IMR-90 (cell line): ENCODE results near the gene ADAMTS19. TPM values are rescaled to one million over a fixed set of nuclear protein-coding genes. Genes with fewer than 3 reads are reported as not detected.

ENCODE experiments used
- ATAC-seq: fragments of 200-7000 bp; cut with Tn5 transposase; 2 replicates; pipeline ENCODE4 v1.9.1; 2020; ENCODE audit warnings: low read depth, mild to moderate bottlenecking, moderate library complexity
- BruUV-seq: library from RNA; stranded (reverse); fragments of 400-500 nt; replicated peaks from 2 replicates; lab custom pipeline; 2021; lab: Mats Ljungman, UMichigan
- CTCF ChIA-PET: fragments of 300-600 bp; formaldehyde crosslinking; extraction: SDS; loops from one replicate; lab custom pipeline; 2021; ENCODE audit warnings: antibody characterized with exemption; lab: Yijun Ruan, JAX
- POLR2A ChIA-PET: fragments of 300-600 bp; sonication (Branson Sonifier 250); formaldehyde crosslinking; loops from one replicate; lab custom pipeline; 2022; ENCODE audit warnings: antibody characterized with exemption; ENCODE audit not compliant: unreplicated experiment; lab: Charles Lee
- DNase-seq: peaks from one replicate; pipeline ENCODE4 v3.0.0; 2013
- H2AFZ ChIP-seq: replicated peaks from 2 replicates; pipeline ENCODE3; 2013; ENCODE audit warnings: low read length, mild to moderate bottlenecking; ENCODE audit not compliant: poor library complexity
- H2AK5ac ChIP-seq: 2 replicates; pipeline ENCODE4 v1.6.1; 2013; ENCODE audit warnings: low read depth, low read length, inconsistent platforms
- H2AK9ac ChIP-seq: replicated peaks from 2 replicates; pipeline ENCODE3; 2013; ENCODE audit warnings: mild to moderate bottlenecking, low read depth, low read length, moderate library complexity; ENCODE audit not compliant: poor library complexity
- H2BK120ac ChIP-seq: 2 replicates; pipeline ENCODE4 v1.6.1; 2013; ENCODE audit warnings: low read depth, low read length, inconsistent platforms
- H2BK15ac ChIP-seq: 3 replicates; pipeline ENCODE4 v1.6.1; 2013; ENCODE audit warnings: low read depth, low read length, inconsistent platforms
- H2BK20ac ChIP-seq: 2 replicates; pipeline ENCODE4 v1.6.1; 2013; ENCODE audit warnings: low read depth, mild to moderate bottlenecking, inconsistent platforms, low read length, moderate library complexity
- H2BK5ac ChIP-seq: 2 replicates; pipeline ENCODE4 v1.6.1; 2013; ENCODE audit warnings: mild to moderate bottlenecking, low read depth, low read length, inconsistent platforms; ENCODE audit not compliant: poor library complexity, severe bottlenecking
- H3K14ac ChIP-seq: replicated peaks from 2 replicates; pipeline ENCODE4 v1.6.1; 2013; ENCODE audit warnings: low read depth, low read length, inconsistent platforms
- H3K18ac ChIP-seq: 2 replicates; pipeline ENCODE4 v1.6.1; 2013; ENCODE audit warnings: low read depth, low read length, control low read depth
- H3K23ac ChIP-seq: 2 replicates; pipeline ENCODE4 v1.6.1; 2013; ENCODE audit warnings: low read depth, low read length, inconsistent platforms
- H3K27ac ChIP-seq: 2 replicates; pipeline ENCODE4 v1.5.1; 2013; ENCODE audit warnings: mild to moderate bottlenecking, control low read depth, low read length; ENCODE audit not compliant: insufficient read depth
- H3K27me3 ChIP-seq: 2 replicates; pipeline ENCODE4 v1.6.1; 2013; ENCODE audit warnings: low read length; ENCODE audit not compliant: control insufficient read depth, insufficient read depth
- H3K36me3 ChIP-seq: 2 replicates; pipeline ENCODE4 v1.6.1; 2013; ENCODE audit warnings: low read length, mixed read lengths; ENCODE audit not compliant: control insufficient read depth, insufficient read depth
- H3K4ac ChIP-seq: 2 replicates; pipeline ENCODE4 v1.6.1; 2013; ENCODE audit warnings: low read depth, low read length, inconsistent platforms
- H3K4me1 ChIP-seq: 2 replicates; pipeline ENCODE4 v1.6.1; 2013; ENCODE audit warnings: low read length, mixed read lengths; ENCODE audit not compliant: control insufficient read depth, insufficient read depth
- H3K4me2 ChIP-seq: 2 replicates; pipeline ENCODE4 v1.6.1; 2013; ENCODE audit warnings: low read depth, mild to moderate bottlenecking, control low read depth, low read length, moderate library complexity
- H3K4me3 ChIP-seq: 2 replicates; pipeline ENCODE4 v1.5.1; 2013; ENCODE audit warnings: low read depth, mild to moderate bottlenecking, control low read depth, low read length, moderate library complexity; ENCODE audit not compliant: insufficient read depth
- H3K56ac ChIP-seq: 2 replicates; pipeline ENCODE4 v1.6.1; 2013; ENCODE audit warnings: low read length, inconsistent platforms; ENCODE audit not compliant: insufficient read depth; ENCODE audit errors: extremely low read depth
- H3K79me1 ChIP-seq, 2 experiments: 2 replicates each; pipeline ENCODE4 v1.6.1; 2013; ENCODE audit warnings: low read length in 2 of 2, inconsistent platforms in 1 of 2, low read depth in 1 of 2
- H3K9ac ChIP-seq: 2 replicates; pipeline ENCODE4 v1.6.1; 2013; ENCODE audit warnings: low read depth, low read length, control low read depth
- H3K9me1 ChIP-seq: 2 replicates; pipeline ENCODE4 v1.6.1; 2013; ENCODE audit warnings: low read length, inconsistent platforms; ENCODE audit not compliant: insufficient read depth
- H3K9me3 ChIP-seq: 2 replicates; pipeline ENCODE4 v1.6.1; 2013; ENCODE audit warnings: low read length; ENCODE audit not compliant: control insufficient read depth, insufficient read depth
- H4K20me1 ChIP-seq: 2 replicates; pipeline ENCODE4 v1.6.1; 2013; ENCODE audit warnings: low read length, inconsistent platforms; ENCODE audit not compliant: insufficient read depth
- H4K5ac ChIP-seq: 2 replicates; pipeline ENCODE4 v1.6.1; 2013; ENCODE audit warnings: mild to moderate bottlenecking, low read depth, low read length, control low read depth
- H4K8ac ChIP-seq, 2 experiments: 2 replicates each; pipeline ENCODE4 v1.6.1; 2013; ENCODE audit warnings: low read depth in 2 of 2, low read length in 2 of 2, control low read depth in 1 of 2, inconsistent platforms in 1 of 2
- H4K91ac ChIP-seq: 2 replicates; pipeline ENCODE4 v1.6.1; 2013; ENCODE audit warnings: low read depth, low read length, inconsistent platforms; ENCODE audit not compliant: insufficient read depth
- CEBPB ChIP-seq: IDR thresholded peaks from 2 replicates; pipeline ENCODE4 v1.6.1; 2012; ENCODE audit warnings: low read depth, low read length, improper control_type of control experiment
- CTCF ChIP-seq: conservative IDR thresholded peaks from 2 replicates; pipeline ENCODE4 v1.5.1; 2012; ENCODE audit warnings: mild to moderate bottlenecking, low read depth, low read length, improper control_type of control experiment
- FOS ChIP-seq: fragments of 150-350 bp; IDR thresholded peaks from 2 replicates; pipeline ENCODE4 v1.6.1; 2016; ENCODE audit warnings: low read depth, low read length
- MAFK ChIP-seq: IDR thresholded peaks from 2 replicates; pipeline ENCODE4 v1.6.1; 2012; ENCODE audit warnings: low read depth, low read length, improper control_type of control experiment
- MAZ ChIP-seq: IDR thresholded peaks from 2 replicates; pipeline ENCODE4 v1.6.1; 2012; ENCODE audit warnings: low read depth, mild to moderate bottlenecking, low read length, improper control_type of control experiment, moderate library complexity, borderline replicate concordance
- MXI1 ChIP-seq: IDR thresholded peaks from 2 replicates; pipeline ENCODE4 v1.6.1; 2012; ENCODE audit warnings: low read depth, mild to moderate bottlenecking, low read length, moderate library complexity, borderline replicate concordance
- NFE2L2 ChIP-seq: fragments of 150-350 bp; IDR thresholded peaks from 2 replicates; pipeline ENCODE4 v1.6.1; 2016; ENCODE audit warnings: low read depth, mild to moderate bottlenecking, low read length
- POLR2A ChIP-seq: IDR thresholded peaks from 2 replicates; pipeline ENCODE4 v1.6.1; 2012; ENCODE audit warnings: mild to moderate bottlenecking, low read depth, low read length
- RCOR1 ChIP-seq: IDR thresholded peaks from 2 replicates; pipeline ENCODE4 v1.6.1; 2012; ENCODE audit warnings: mild to moderate bottlenecking, low read length, improper control_type of control experiment; ENCODE audit not compliant: insufficient replicate concordance
- RFX5 ChIP-seq: IDR thresholded peaks from 2 replicates; pipeline ENCODE4 v1.8.0; 2012; ENCODE audit warnings: low read depth, mild to moderate bottlenecking, low read length, moderate library complexity
- USF2 ChIP-seq: fragments of 150-350 bp; IDR thresholded peaks from 2 replicates; pipeline ENCODE4 v1.6.1; 2017; ENCODE audit warnings: mild to moderate bottlenecking, antibody characterized with exemption, low read length, low read depth
- WGBS, 2 experiments: methylation state at CpG; one replicate each; pipeline versions ENCODE4 v1.1.5 to v1.1.7; 2013; ENCODE audit warnings: missing lambda C conversion rate in 2 of 2; ENCODE audit not compliant: insufficient read length in 1 of 2; ENCODE audit errors: extremely low coverage in 2 of 2; 5-methylcytosine and 5-hydroxymethylcytosine counted together
- dilution Hi-C: fragments of 300-500 bp; cut with HindIII; formaldehyde crosslinking; loops from one replicate; pipeline ENCODE4 v1.14.3; 2018; ENCODE audit warnings: low sequenced_read_pairs; ENCODE audit not compliant: unreplicated experiment
- in situ Hi-C: fragments of 300-500 bp; cut with MboI; formaldehyde crosslinking; loops from 3 replicates; pipeline ENCODE4 v1.14.3; 2019; ENCODE audit warnings: low sequenced_read_pairs, inconsistent platforms, mixed read lengths
- intact Hi-C: fragments of 100-400 bp; cut with micrococcal nuclease; formaldehyde crosslinking; loops from 2 replicates; pipeline ENCODE4 v1.10.0; 2022
- polyA plus RNA-seq, 3 experiments: library from polyadenylated mRNA; depleted of rRNA; stranded (reverse); fragments of >200 nt; gene quantifications; 2 replicates each; pipeline ENCODE4 v1.2.3, GENCODE V29; 2012; ENCODE audit warnings: low replicate concordance in 1 of 3
- total RNA-seq: library from RNA; depleted of rRNA; stranded (reverse); fragments of >200 nt; gene quantifications from 2 replicates; pipeline ENCODE4 v1.2.3, GENCODE V29; 2012

The ADAMTS19 gene
- total and polyA plus RNA-seq, 2 of the 4 experiments (the other 2 are of a cell fraction): under 0.01 to 0.17 TPM

- H3K4ac ChIP-seq: no peak overlapping the region
- intact Hi-C loops: no loop called here
- H2BK5ac ChIP-seq: no peak overlapping the region
- H3K14ac ChIP-seq: no peak overlapping the region
- ATAC-seq: no peak
- no peak overlapping the region for H3K4me2 ChIP-seq
- no peaks in the 10 kb centered on the region for H3K79me1 ChIP-seq
- no peak overlapping the region for H3K18ac ChIP-seq
- DNase-seq: no peak
- H3K23ac ChIP-seq: no peak overlapping the region
- H4K20me1 ChIP-seq: no peaks in the 10 kb centered on the region
- no peak overlapping the region for H4K5ac ChIP-seq
- H4K8ac ChIP-seq: no peak overlapping the region
- ChIA-PET POLR2A (no interaction called here), CTCF (no interaction called here)
- H3K9me3 ChIP-seq: no peaks in the 10 kb centered on the region
- no peaks in the 10 kb centered on the region for H3K36me3 ChIP-seq
- no peak overlapping the region for H2AFZ ChIP-seq
- no CpG with 5 or more reads among the region's 2 CpGs for whole genome bisulfite sequencing, 2 experiments
- TF ChIP-seq RCOR1 (no peak), MAFK (no peak), MXI1 (no peak), USF2 (no peak), CEBPB (no peak), POLR2A (no peak), RFX5 (no peak), MAZ (no peak), FOS (no peak), CTCF (no peak), NFE2L2 (no peak)
- in situ Hi-C loops: no loop called here
- H3K27ac ChIP-seq: no peak overlapping the region
- no TSS peak for BruUV-seq
- no peak overlapping the region for H4K91ac ChIP-seq
- no peak overlapping the region for H3K56ac ChIP-seq
- no peak overlapping the region for H3K9ac ChIP-seq
- H2BK120ac ChIP-seq: no peak overlapping the region
- no peaks in the 10 kb centered on the region for H3K27me3 ChIP-seq
- no peak overlapping the region for H2AK9ac ChIP-seq
- no peak overlapping the region for H2AK5ac ChIP-seq
- no peaks in the 10 kb centered on the region for H3K9me1 ChIP-seq
- no peak overlapping the region for H2BK15ac ChIP-seq
- H2BK20ac ChIP-seq: no peak overlapping the region
- no peaks in the 10 kb centered on the region for H3K4me1 ChIP-seq
- H3K4me3 ChIP-seq: no peak overlapping the region
- dilution Hi-C loops: no loop called here
Observed at GRCh38 chr5:129572060-129572459, 112.0 kb downstream of the ADAMTS19 start.
